ENCODE results near the gene SYT17. TPM values are rescaled to one million over a fixed set of nuclear protein-coding genes. Genes with fewer than 3 reads are reported as not detected.
A peak's percentile ranks its signal among the peaks of the same experiment; 100 is the strongest.
"Not testable (repeated sequence)": the region's sequence is repeated elsewhere in the genome, so short reads cannot be mapped to it uniquely, and the experiment has no call there.

Gene SYT17
- total RNA-seq, 1 experiment from 2014 or later: 0.38 TPM

- no peak for DNase-seq (ENCODE audit: low spot score)
These were observed 5.8 kb downstream of the SYT17 start for GRCh38 chr16:19173649-19174383.

DNA sequence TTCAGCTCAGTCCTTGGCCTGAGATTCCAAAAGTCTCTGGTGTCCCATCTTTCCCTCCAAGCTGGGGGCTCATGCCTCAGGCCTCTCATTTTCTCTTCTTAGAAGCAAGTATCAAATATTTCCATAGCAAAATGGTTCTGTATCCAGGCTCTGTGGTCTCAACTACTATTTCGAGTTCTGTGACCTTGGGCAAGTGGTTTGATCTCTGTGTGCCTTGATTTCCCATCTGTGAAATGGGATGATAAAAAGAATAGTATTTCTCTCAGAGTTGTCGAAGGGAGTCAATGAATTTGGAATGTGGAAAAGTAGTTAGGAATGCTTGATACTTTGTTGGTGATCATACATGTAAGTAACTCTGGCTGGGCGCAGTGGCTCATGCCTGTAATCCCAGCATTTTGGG, 6.4 kb downstream of the SYT17 start:
- no peak for DNase-seq (ENCODE audit: low spot score)

DNA sequence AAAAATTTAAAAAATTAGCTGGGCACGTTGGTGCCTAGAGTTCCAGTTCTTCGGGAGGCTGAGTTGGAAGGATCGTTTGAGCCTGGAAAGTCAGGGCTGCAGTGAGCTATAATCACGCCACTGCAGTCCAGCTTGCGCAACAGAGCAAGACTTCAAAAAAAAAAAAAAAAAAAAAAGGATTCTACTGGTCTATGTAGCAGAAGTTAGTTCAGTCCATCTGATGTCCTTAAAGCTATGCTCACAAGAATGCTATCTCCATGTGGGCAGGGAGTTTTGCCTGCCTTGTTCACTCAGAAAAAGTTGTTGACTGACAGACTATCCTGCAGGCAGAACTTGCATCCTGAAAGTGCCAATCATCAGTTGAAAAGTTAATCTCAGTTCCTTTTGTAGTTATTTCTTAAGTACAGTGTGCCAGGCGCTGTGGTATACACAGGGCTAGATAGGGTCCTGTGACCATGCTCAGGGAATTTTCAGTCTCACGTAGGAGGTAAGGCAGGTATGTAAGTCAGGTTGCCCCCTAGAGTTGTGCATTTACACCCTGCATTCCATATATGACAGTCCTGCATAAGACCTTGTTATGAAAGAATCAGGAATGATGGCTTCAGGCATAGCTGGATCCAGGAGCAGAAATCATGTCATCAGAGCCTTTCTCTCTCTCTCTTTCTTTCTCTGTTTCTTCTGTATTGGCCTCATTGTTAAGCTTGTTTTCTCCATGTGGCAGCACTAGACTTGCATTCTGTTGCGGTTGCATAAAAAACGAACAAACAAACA, 7.6 kb downstream of the SYT17 start:
- DNase-seq (ENCODE audit: low spot score): no peak

GRCh38 chr16:19177111-19177739, 9.2 kb downstream of the SYT17 start:
- DNase-seq (ENCODE audit: low spot score): peak; percentile 38

- peak; percentile 67 for DNase-seq (ENCODE audit: low spot score)
These were observed 11.8 kb downstream of the SYT17 start for GRCh38 chr16:19179546-19180490.

DNA sequence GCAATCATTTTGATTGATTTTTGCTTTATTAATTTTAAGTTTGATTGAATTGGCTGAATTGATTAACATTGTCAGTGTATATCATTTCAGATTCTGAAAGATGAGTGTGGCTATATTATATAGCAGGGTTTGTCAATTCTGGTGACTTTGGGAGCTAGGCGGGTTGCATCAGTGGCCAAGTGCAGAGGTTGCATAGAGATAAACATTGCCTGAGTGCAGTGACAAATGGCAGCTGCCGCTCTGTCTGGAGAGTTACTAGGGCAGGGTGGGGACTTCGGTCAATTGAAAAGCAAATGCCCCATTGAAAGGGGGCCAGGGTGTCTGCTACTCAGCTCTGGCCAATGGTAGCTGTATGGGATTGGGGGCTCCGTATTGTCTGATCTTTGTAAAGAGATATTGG, 12.7 kb downstream of the SYT17 start:
- DNase-seq (ENCODE audit: low spot score): no peak

DNA sequence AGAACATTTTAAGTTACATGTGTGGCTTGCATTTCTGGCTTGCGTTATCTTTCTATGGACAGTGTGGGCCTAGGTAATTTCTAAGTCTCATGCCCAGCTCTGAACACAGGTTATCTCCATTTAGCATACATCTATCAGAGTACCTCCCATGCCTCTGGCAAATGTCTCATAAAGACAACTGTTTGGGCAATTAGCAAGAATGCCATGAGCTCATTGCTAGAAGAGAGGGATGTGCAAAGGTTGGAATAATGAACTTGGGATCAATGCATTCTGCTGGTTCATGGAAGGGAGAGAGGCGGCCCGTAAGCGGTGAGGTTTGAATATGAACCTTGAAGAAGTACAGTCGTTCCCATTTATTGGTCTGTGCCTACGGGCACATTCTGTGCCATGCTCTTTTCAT, 14.4 kb downstream of the SYT17 start:
- no peak for DNase-seq (ENCODE audit: low spot score)

DNA sequence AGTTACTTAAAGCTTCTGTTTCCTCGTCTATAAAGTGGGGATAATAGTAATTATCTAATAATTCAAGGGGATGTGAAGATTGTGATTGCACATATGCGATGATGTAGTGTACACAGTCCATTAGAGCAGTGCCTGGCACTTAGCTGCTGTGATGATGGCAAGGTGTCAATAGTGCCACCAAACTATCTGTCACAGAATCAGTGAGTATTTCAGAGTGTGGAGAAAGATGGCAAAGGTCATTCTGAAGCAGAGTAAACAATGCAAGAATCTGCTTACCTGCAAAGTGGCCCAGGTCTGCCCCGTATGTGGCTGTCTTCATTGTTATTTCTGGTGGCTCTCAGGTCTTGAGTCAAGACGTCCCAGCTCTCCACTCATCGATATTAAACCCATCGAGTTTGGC, 15.1 kb downstream of the SYT17 start:
- no peak for DNase-seq (ENCODE audit: low spot score)

- no peak for DNase-seq (ENCODE audit: low spot score)
These were observed 16.9 kb downstream of the SYT17 start for GRCh38 chr16:19184823-19185509.

GRCh38 chr16:19185510-19185851, 17.4 kb downstream of the SYT17 start:
- no peak for DNase-seq (ENCODE audit: low spot score)

- no peak for DNase-seq (ENCODE audit: low spot score)
These were observed 18.4 kb downstream of the SYT17 start for GRCh38 chr16:19186408-19186807.

GRCh38 chr16:19187961-19188360, 19.9 kb downstream of the SYT17 start:
- DNase-seq (ENCODE audit: low spot score): not testable (repeated sequence)

DNA sequence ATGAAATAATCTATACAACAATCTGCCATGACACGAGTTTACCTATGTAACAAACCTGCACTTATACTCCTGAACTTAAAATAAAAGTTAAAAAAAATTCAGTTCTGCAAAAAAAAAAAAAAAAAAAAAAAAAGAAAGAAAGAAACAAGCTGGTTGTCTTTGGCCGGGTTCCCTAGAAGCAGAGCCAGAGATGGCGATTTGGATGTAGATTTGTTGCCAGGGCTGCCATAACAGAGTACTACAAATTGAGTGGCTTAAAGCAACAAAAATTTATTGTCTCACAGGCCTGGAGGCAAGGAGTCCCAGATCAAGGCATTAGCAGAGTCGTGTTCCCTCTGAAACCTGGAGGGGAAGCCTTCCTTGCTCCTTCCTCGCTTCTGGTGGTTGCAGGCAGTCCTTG, 20.4 kb downstream of the SYT17 start:
- no peak for DNase-seq (ENCODE audit: low spot score)

GRCh38 chr16:19192865-19193264, 24.8 kb downstream of the SYT17 start:
- DNase-seq (ENCODE audit: low spot score): no peak

DNA sequence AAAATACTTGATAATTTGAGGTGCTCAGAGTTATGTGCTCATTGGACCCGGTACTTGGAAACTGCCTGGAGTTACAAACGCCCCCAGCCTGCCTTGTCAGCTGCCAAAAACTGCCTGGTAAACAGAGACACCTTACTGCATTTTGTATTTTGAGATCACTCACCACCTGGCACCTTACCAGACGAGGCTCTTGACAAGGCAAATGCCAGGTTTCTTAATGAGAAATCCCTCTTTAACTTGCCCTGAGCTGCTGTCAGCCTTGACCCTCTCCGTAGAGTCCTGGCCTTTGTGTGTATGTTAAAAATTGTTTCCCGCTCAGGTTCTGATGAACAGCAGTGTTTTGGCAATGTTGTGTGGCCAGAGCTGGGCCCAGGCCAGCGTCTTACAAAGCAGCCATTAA, 28.8 kb downstream of the SYT17 start:
- no peak for DNase-seq (ENCODE audit: low spot score)

DNA sequence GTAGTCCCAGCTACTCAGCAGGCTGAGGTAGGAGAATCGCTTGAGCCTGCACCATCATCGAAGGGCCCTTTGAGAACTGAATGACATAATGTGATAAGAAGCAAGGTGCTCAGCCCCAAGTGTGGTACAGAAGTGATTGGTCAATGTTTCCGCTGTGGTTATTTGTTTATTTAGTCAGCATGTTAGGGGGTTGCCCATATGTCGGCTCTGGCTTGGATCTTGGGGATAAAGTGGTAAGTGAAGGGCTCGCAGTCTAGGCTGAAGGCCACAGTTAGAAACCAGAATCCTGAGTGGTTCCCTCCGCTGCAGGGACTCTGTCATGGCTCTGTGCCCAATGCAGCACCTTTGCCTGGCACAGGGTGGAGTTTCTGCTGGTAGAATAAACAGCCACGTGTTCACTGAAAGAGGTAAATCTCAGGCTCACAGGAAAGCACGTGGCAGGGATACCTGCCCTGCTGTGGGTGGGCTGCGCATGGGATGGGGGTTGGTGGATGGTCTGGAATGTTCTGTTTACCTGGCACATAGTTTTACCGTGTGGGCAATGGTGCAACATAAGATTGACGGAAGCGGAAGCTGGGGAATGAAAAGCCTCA, 35.4 kb downstream of the SYT17 start:
- no peak for DNase-seq (ENCODE audit: low spot score)

DNA sequence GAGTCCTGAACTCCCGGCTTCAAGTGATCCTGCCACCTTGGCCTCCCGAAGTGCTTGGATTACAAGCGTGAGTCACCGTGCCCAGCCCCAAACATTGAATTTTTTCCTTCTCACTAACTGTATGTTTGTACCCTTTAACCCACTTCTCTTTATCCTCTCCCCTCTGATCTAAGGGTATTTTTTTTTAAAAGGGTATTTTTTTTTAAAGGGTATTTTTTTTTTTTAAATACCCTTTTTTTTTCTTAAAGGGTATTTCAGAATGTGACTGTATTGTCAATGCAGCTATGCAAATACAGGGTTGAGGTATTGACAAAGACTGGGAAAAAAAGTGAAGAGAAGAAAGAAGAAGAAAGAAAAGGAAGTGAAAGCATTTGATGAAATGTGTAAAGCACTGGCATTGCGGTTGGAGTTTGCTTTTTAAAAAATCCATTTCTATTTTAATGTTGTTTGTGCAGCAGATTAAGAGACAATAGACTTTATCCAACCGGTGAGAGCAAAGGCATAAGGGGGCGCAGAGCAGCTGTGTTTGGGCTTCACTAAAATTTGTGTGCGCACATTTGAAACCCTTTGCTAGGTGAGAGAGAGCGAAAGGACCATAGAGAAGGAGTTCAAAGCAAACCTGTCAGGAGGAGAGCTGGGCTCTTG, 42.4 kb downstream of the SYT17 start:
- DNase-seq (ENCODE audit: low spot score): peak; percentile 26

GRCh38 chr16:19210968-19211367, 42.9 kb downstream of the SYT17 start:
- no peak for DNase-seq (ENCODE audit: low spot score)

- DNase-seq (ENCODE audit: low spot score): no peak
These were observed 44.0 kb downstream of the SYT17 start for GRCh38 chr16:19212059-19212458.

DNA sequence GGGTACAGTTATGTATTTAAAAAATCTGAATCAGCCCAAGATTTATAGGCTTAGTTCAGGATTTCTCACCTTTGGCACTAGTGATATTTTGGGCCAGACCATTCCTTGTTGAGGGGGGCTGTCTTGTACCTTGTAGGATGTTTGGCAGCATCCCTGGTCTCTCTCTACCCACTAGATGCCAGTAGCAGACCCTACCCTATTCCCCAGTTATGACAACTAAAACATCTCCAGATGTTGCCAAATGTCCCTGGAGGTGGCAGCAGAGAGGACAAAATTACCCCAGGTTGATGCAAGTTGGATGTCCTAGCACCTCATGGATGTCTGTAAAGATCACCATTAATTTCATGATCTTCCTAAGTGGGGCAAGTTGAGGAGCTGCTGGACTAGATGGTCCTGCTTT, 45.8 kb downstream of the SYT17 start:
- DNase-seq (ENCODE audit: low spot score): peak; percentile 17

All from HT-29 (cell line).